Neural crest cell (in vitro differentiated cells): ENCODE measurements around the gene UGT1A10. TPM values are rescaled to one million over a fixed set of nuclear protein-coding genes. Genes with fewer than 3 reads are reported as not detected.

Experiments used
- DNase-seq: peaks from one replicate; pipeline ENCODE4 v3.0.0; 2021; ENCODE audit warnings: low read depth, mixed read lengths, low spot score
- H3K27ac Mint-ChIP-seq: one replicate; pipeline ENCODE4 v1.8.0; 2021; ENCODE audit warnings: mild to moderate bottlenecking, mixed read lengths; ENCODE audit not compliant: unreplicated experiment
- H3K27me3 Mint-ChIP-seq: 2 replicates; pipeline ENCODE4 v1.8.0; 2021; ENCODE audit warnings: low read depth, mild to moderate bottlenecking, mixed read lengths
- H3K36me3 Mint-ChIP-seq: 2 replicates; pipeline ENCODE4 v1.8.0; 2021; ENCODE audit warnings: low read depth, mild to moderate bottlenecking, mixed read lengths
- H3K4me1 Mint-ChIP-seq: 2 replicates; pipeline ENCODE4 v1.8.0; 2021; ENCODE audit warnings: mixed read lengths
- H3K4me3 Mint-ChIP-seq: one replicate; pipeline ENCODE4 v1.8.0; 2021; ENCODE audit warnings: mild to moderate bottlenecking, mixed read lengths
- H3K9me3 Mint-ChIP-seq: 2 replicates; pipeline ENCODE4 v1.8.0; 2021; ENCODE audit warnings: mixed read lengths
- total RNA-seq: library from RNA; stranded (reverse); gene quantifications from 2 replicates; pipeline ENCODE4 v1.2.1, GENCODE V29; 2021
- TF ChIP-seq, protein P1 (sequence below): fragments of 200-600 bp; sonication (generic); conservative IDR thresholded peaks from 2 replicates; pipeline ENCODE4 v1.5.0; 2021; ENCODE audit warnings: antibody characterized with exemption, mild to moderate bottlenecking

UGT1A10 gene
- total RNA-seq, 1 donor from 2014 or later: not detected

DNA sequence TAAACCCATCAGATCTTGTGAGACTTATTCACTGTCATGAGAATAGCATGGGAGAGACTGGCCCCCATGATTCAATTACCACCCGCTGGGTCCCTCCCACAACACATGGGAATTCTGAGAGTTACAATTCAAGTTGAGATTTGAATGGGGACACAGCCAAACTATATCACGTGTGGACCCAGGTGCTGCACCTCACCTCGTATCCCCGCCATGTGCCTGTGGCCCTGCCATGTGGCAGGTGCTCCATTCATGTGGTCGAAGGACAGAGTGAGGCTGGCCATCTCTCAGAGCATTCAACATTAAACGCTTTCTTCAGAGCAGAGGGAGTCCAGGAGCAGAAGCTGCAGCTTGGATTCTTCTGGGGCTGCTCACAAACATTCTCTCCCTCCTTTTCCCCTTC lies 174.1 kb downstream of the UGT1A10 start:
- no peak overlapping the region for H3K27ac Mint-ChIP-seq
- DNase-seq: no peak
- TF ChIP-seq, protein P1, sequence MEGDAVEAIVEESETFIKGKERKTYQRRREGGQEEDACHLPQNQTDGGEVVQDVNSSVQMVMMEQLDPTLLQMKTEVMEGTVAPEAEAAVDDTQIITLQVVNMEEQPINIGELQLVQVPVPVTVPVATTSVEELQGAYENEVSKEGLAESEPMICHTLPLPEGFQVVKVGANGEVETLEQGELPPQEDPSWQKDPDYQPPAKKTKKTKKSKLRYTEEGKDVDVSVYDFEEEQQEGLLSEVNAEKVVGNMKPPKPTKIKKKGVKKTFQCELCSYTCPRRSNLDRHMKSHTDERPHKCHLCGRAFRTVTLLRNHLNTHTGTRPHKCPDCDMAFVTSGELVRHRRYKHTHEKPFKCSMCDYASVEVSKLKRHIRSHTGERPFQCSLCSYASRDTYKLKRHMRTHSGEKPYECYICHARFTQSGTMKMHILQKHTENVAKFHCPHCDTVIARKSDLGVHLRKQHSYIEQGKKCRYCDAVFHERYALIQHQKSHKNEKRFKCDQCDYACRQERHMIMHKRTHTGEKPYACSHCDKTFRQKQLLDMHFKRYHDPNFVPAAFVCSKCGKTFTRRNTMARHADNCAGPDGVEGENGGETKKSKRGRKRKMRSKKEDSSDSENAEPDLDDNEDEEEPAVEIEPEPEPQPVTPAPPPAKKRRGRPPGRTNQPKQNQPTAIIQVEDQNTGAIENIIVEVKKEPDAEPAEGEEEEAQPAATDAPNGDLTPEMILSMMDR: no peak
- H3K4me1 Mint-ChIP-seq: no peaks in the 10 kb centered on the region
- H3K36me3 Mint-ChIP-seq: no peaks in the 10 kb centered on the region
- no peak overlapping the region for H3K4me3 Mint-ChIP-seq
- H3K27me3 Mint-ChIP-seq: no peaks in the 10 kb centered on the region
- no peaks in the 10 kb centered on the region for H3K9me3 Mint-ChIP-seq

DNA sequence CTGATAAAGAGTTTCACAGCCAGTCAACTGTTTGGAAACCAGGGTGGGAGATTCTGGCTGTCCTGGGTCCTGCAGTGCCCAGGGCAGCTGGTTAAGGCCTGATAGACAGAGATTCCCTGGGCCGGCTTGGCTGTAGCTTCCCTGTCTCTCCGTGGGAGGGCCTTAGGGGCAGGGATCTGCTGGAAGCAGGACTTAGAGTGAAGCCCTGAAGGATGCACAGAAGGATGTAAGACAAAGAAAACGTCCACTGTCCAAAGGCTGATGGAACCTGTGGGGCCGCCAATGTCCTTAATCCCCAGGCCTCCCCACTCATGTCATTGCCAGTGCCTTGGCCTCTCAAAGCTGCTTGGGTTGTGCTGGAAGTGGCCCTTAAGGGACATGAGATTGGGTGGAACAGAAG lies 174.8 kb downstream of the UGT1A10 start:
- no peak for DNase-seq
- H3K36me3 Mint-ChIP-seq: no peaks in the 10 kb centered on the region
- H3K4me3 Mint-ChIP-seq: no peak overlapping the region
- TF ChIP-seq, protein P1: no peak
- peaks cover 2% of the 10 kb centered on the region for H3K4me1 Mint-ChIP-seq
- H3K27ac Mint-ChIP-seq: no peak overlapping the region
- no peaks in the 10 kb centered on the region for H3K27me3 Mint-ChIP-seq
- no peaks in the 10 kb centered on the region for H3K9me3 Mint-ChIP-seq

GRCh38 chr2:233811732-233812131 lies 175.5 kb downstream of the UGT1A10 start:
- DNase-seq: no peak
- Mint-ChIP-seq H3K36me3 (no peaks in the 10 kb centered on the region), H3K27me3 (no peaks in the 10 kb centered on the region), H3K27ac (no peak overlapping the region), H3K9me3 (no peaks in the 10 kb centered on the region), H3K4me1 (peaks cover 8% of the 10 kb centered on the region), H3K4me3 (no peak overlapping the region)
- TF ChIP-seq, protein P1: no peak

DNA sequence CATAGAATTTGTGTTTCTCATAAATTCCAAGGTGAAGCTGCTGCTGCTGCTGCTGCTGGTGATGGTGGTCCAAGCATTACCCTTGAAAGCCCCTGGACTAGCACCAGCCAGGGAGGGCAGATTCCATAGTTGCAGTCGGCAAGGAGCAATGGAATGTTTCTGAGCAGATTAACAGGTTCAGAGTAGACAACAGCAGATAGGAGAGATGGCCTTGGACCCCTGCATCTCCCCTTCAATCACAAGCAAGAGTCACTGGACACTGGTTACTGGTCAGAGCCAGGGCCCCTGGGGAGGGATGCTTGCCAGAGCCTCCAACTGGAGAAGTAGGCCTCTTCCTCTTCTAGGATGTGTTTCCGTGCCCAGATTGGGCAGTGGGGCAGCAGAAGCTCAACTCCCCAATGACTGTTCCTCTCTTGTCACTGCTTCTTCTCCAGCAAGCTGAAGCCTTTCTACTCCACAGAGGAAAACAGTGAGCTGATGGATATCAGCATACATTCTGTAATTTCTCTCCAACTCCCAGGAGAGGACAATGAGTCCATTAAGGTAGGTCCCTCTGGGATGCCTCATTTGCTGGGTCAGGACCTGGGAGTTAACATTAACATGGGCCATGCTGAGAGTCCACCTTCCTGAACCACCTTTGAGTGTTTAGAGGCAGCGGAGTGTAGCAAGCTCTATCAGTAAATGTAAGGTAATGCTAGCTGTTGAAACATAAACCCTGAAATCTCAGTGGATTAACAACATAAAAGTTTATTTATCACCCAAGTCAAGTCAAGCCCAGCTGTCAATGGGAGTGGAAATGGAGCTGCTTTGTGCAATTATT lies 177.2 kb downstream of the UGT1A10 start:
- no peaks in the 10 kb centered on the region for H3K36me3 Mint-ChIP-seq
- no peak overlapping the region for H3K27ac Mint-ChIP-seq
- H3K4me1 Mint-ChIP-seq: peaks cover 12% of the 10 kb centered on the region
- TF ChIP-seq, protein P1: no peak
- no peaks in the 10 kb centered on the region for H3K9me3 Mint-ChIP-seq
- no peaks in the 10 kb centered on the region for H3K27me3 Mint-ChIP-seq
- no peak for DNase-seq
- no peak overlapping the region for H3K4me3 Mint-ChIP-seq

DNA sequence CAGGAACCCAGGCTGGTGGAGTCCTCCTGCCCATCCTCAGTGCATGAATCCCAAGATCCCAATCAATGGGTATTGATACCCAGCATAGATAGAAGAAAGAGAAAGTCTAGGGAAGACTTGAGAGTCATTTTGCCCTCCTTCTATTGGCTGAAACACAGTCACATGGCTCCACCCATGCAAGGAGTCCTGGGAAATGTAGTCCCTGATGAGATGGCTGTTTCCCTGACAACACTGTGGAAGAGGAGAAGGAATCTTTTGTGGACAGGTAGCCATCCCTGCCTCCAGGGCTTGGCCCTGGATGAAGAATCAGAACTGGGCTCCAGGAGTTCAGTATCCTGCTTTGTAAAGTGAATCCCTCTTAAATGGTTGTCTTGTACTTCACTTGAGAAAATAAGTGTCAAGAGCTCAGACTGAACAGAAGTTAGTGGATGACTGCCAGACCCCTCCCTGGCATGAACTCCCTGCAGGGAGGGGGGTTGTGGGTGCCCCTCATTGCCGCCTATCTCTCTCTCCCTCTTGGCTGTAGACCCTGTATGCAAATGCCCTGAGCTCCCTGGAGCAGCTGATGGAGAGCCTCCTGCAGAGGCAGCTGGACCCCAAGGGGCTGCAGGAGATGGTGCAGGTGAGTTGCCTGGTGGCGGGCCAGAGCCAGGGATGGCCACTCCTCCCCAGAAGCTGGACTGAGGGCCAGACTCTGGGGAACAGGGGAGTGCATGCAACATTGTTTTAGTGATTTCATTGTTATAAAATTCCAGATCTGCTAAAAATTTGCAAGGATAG lies 178.0 kb downstream of the UGT1A10 start:
- no peaks in the 10 kb centered on the region for H3K36me3 Mint-ChIP-seq
- peaks cover 12% of the 10 kb centered on the region for H3K4me1 Mint-ChIP-seq
- H3K27ac Mint-ChIP-seq: no peak overlapping the region
- no peaks in the 10 kb centered on the region for H3K9me3 Mint-ChIP-seq
- H3K4me3 Mint-ChIP-seq: no peak overlapping the region
- DNase-seq: no peak
- TF ChIP-seq, protein P1: no peak
- no peaks in the 10 kb centered on the region for H3K27me3 Mint-ChIP-seq
